Astrocyte (in vitro differentiated cells and primary cell): ENCODE measurements around the gene BCKDHB. TPM values are rescaled to one million over a fixed set of nuclear protein-coding genes. Genes with fewer than 3 reads are reported as not detected.

Experiments
- DNase-seq: peaks from one replicate; pipeline ENCODE4 v3.0.0-alpha.2; 2010; ENCODE audit warnings: low read depth
- FAIRE-seq: peaks from 2 replicates; lab custom pipeline; 2011; peaks lifted over from hg19 to GRCh38; lab: Jason Lieb, UNC
- H2AFZ ChIP-seq: 2 replicates; pipeline ENCODE4 v1.6.0; 2012; ENCODE audit warnings: low read depth, low read length, inconsistent platforms
- H3K27ac ChIP-seq: 2 replicates; pipeline ENCODE4 v1.5.1; 2011; ENCODE audit warnings: low read depth, low read length, inconsistent platforms
- H3K27me3 ChIP-seq: 2 replicates; pipeline ENCODE4 v1.6.0; 2011; ENCODE audit warnings: low read length, inconsistent platforms; ENCODE audit not compliant: insufficient read depth
- H3K36me3 ChIP-seq: 2 replicates; pipeline ENCODE4 v1.5.1; 2011; ENCODE audit warnings: low read length, inconsistent platforms; ENCODE audit not compliant: insufficient read depth
- H3K4me1 ChIP-seq: 2 replicates; pipeline ENCODE4 v1.5.1; 2011; ENCODE audit warnings: low read length, inconsistent platforms; ENCODE audit not compliant: insufficient read depth
- H3K4me2 ChIP-seq: 2 replicates; pipeline ENCODE4 v1.6.0; 2012; ENCODE audit warnings: low read length, inconsistent platforms
- H3K4me3 ChIP-seq: 2 replicates; pipeline ENCODE4 v1.5.1; 2011; ENCODE audit warnings: low read depth, mild to moderate bottlenecking, low read length, inconsistent platforms; ENCODE audit not compliant: insufficient read depth
- H3K79me2 ChIP-seq: 2 replicates; pipeline ENCODE4 v1.6.0; 2012; ENCODE audit warnings: mild to moderate bottlenecking, low read length, inconsistent platforms; ENCODE audit not compliant: insufficient read depth
- H3K9ac ChIP-seq: 2 replicates; pipeline ENCODE4 v1.6.0; 2012; ENCODE audit warnings: mild to moderate bottlenecking, low read length, inconsistent platforms
- H3K9me3 ChIP-seq: 2 replicates; pipeline ENCODE4 v1.5.1; 2012; ENCODE audit warnings: low read depth, mild to moderate bottlenecking, low read length, inconsistent platforms; ENCODE audit not compliant: insufficient read depth
- H4K20me1 ChIP-seq: 2 replicates; pipeline ENCODE4 v1.6.0; 2012; ENCODE audit warnings: low read length, inconsistent platforms; ENCODE audit not compliant: insufficient read depth
- H3K27ac Mint-ChIP-seq: one replicate; pipeline ENCODE4 v1.8.0; 2021; ENCODE audit warnings: mild to moderate bottlenecking, mixed read lengths; ENCODE audit not compliant: unreplicated experiment
- H3K27me3 Mint-ChIP-seq: one replicate; pipeline ENCODE4 v1.8.0; 2021; ENCODE audit warnings: low read depth, mixed read lengths; ENCODE audit not compliant: unreplicated experiment
- H3K36me3 Mint-ChIP-seq: one replicate; pipeline ENCODE4 v1.8.0; 2021; ENCODE audit warnings: low read depth, mixed read lengths; ENCODE audit not compliant: unreplicated experiment
- H3K4me1 Mint-ChIP-seq: one replicate; pipeline ENCODE4 v1.8.0; 2021; ENCODE audit warnings: low read depth, mixed read lengths; ENCODE audit not compliant: unreplicated experiment
- H3K4me3 Mint-ChIP-seq: one replicate; pipeline ENCODE4 v1.8.0; 2021; ENCODE audit warnings: mild to moderate bottlenecking, moderate library complexity, mixed read lengths; ENCODE audit not compliant: unreplicated experiment
- H3K9me3 Mint-ChIP-seq: one replicate; pipeline ENCODE4 v1.8.0; 2021; ENCODE audit warnings: mild to moderate bottlenecking, mixed read lengths; ENCODE audit not compliant: unreplicated experiment
- CTCF ChIP-seq: IDR thresholded peaks from 2 replicates; pipeline ENCODE4 v1.5.1; 2011; ENCODE audit warnings: low read depth, mild to moderate bottlenecking, inconsistent platforms, low read length, moderate library complexity; ENCODE audit not compliant: insufficient read depth
- EZH2 ChIP-seq: IDR thresholded peaks from 2 replicates; pipeline ENCODE4 v1.6.1; 2012; ENCODE audit warnings: mild to moderate bottlenecking, low read length, inconsistent platforms; ENCODE audit not compliant: insufficient read depth
- total RNA-seq: library from RNA; stranded (reverse); gene quantifications from 2 replicates; pipeline ENCODE4 v1.2.1, GENCODE V29; 2021

The BCKDHB gene
- total RNA-seq, 1 donor from 2014 or later = 18.4 TPM

GRCh38 chr6:80325742-80326141 is 219.3 kb downstream of the BCKDHB start:
- peaks cover 1% of the 10 kb centered on the region for H3K4me1 Mint-ChIP-seq
- Histone ChIP-seq H3K9ac (no peak overlapping the region), H3K79me2 (no peaks in the 10 kb centered on the region), H3K4me1 (no peaks in the 10 kb centered on the region), H3K27ac (no peak overlapping the region), H3K9me3 (no peaks in the 10 kb centered on the region), H3K4me2 (no peak overlapping the region), H4K20me1 (no peaks in the 10 kb centered on the region), H3K4me3 (no peak overlapping the region), H3K36me3 (no peaks in the 10 kb centered on the region), H3K27me3 (no peaks in the 10 kb centered on the region), H2AFZ (no peak overlapping the region)
- H3K4me3 Mint-ChIP-seq = no peak overlapping the region
- no peak overlapping the region for H3K27ac Mint-ChIP-seq
- DNase-seq (no peak), FAIRE-seq (peak; percentile 9)
- H3K9me3 Mint-ChIP-seq = no peaks in the 10 kb centered on the region
- peaks cover 2% of the 10 kb centered on the region for H3K36me3 Mint-ChIP-seq
- TF ChIP-seq EZH2 = no peak
- no peak for TF ChIP-seq CTCF
- H3K27me3 Mint-ChIP-seq = no peaks in the 10 kb centered on the region

GRCh38 chr6:80328652-80329051 is 222.2 kb downstream of the BCKDHB start:
- no peak overlapping the region for H3K27ac Mint-ChIP-seq
- Histone ChIP-seq H3K27ac (no peak overlapping the region), H3K36me3 (no peaks in the 10 kb centered on the region), H3K4me2 (no peak overlapping the region), H3K79me2 (no peaks in the 10 kb centered on the region), H3K4me1 (no peaks in the 10 kb centered on the region), H4K20me1 (no peaks in the 10 kb centered on the region), H2AFZ (no peak overlapping the region), H3K9ac (no peak overlapping the region), H3K27me3 (no peaks in the 10 kb centered on the region), H3K9me3 (no peaks in the 10 kb centered on the region), H3K4me3 (no peak overlapping the region)
- no peak overlapping the region for H3K4me3 Mint-ChIP-seq
- H3K27me3 Mint-ChIP-seq = no peaks in the 10 kb centered on the region
- DNase-seq (no peak), FAIRE-seq (no peak)
- peaks cover 2% of the 10 kb centered on the region for H3K36me3 Mint-ChIP-seq
- TF ChIP-seq CTCF (no peak), EZH2 (no peak)
- peaks cover 1% of the 10 kb centered on the region for H3K4me1 Mint-ChIP-seq
- H3K9me3 Mint-ChIP-seq = no peaks in the 10 kb centered on the region

GRCh38 chr6:80329496-80329895 is 223.0 kb downstream of the BCKDHB start:
- Histone ChIP-seq H3K4me1 (no peaks in the 10 kb centered on the region), H3K27ac (no peak overlapping the region), H3K4me3 (no peak overlapping the region), H3K27me3 (no peaks in the 10 kb centered on the region), H3K4me2 (no peak overlapping the region), H3K9ac (no peak overlapping the region), H3K79me2 (no peaks in the 10 kb centered on the region), H3K9me3 (no peaks in the 10 kb centered on the region), H3K36me3 (no peaks in the 10 kb centered on the region), H4K20me1 (no peaks in the 10 kb centered on the region), H2AFZ (no peak overlapping the region)
- no peak overlapping the region for H3K4me3 Mint-ChIP-seq
- TF ChIP-seq EZH2 (no peak), CTCF (no peak)
- no peak overlapping the region for H3K27ac Mint-ChIP-seq
- H3K27me3 Mint-ChIP-seq = no peaks in the 10 kb centered on the region
- H3K9me3 Mint-ChIP-seq = no peaks in the 10 kb centered on the region
- FAIRE-seq = no peak
- peaks cover 1% of the 10 kb centered on the region for H3K4me1 Mint-ChIP-seq
- peaks cover 2% of the 10 kb centered on the region for H3K36me3 Mint-ChIP-seq
- DNase-seq = no peak
